HepG2 (cell line): ENCODE data around the gene RRP36. TPM values are rescaled to one million over a fixed set of nuclear protein-coding genes. Genes with fewer than 3 reads are reported as not detected.

ENCODE experiments used
- AHR ChIP-seq: IDR thresholded peaks from 2 replicates; pipeline ENCODE4 v1.6.1; 2018; ENCODE audit warnings: missing genetic modification reagents, missing compliant biosample characterization
- ASH2L ChIP-seq: fragments of 300-600, 200-600 bp; sonication (generic); IDR thresholded peaks from 2 replicates; pipeline ENCODE4 v1.7.0; 2017; ENCODE audit warnings: low read depth, mild to moderate bottlenecking, moderate library complexity, mixed read lengths, low read length; ENCODE audit not compliant: insufficient read length
- HES4 ChIP-seq: sonication (generic); formaldehyde crosslinking; IDR thresholded peaks from 2 replicates; pipeline ENCODE4 v1.9.0; 2021; ENCODE audit warnings: mild to moderate bottlenecking, missing genetic modification reagents, borderline replicate concordance
- MAFG ChIP-seq: sonication (generic); formaldehyde crosslinking; IDR thresholded peaks from 2 replicates; pipeline ENCODE4 v1.5.1; 2020; ENCODE audit warnings: mild to moderate bottlenecking, missing genetic modification reagents
- NCOA1 ChIP-seq: sonication (generic); formaldehyde crosslinking; IDR thresholded peaks from 2 replicates; pipeline ENCODE4 v1.9.0; 2021; ENCODE audit warnings: missing genetic modification reagents
- NFATC3 ChIP-seq: sonication (generic); formaldehyde crosslinking; IDR thresholded peaks from 2 replicates; pipeline ENCODE4 v1.5.1; 2020; ENCODE audit warnings: mild to moderate bottlenecking, missing genetic modification reagents
- POGZ ChIP-seq: sonication (generic); formaldehyde crosslinking; IDR thresholded peaks from 2 replicates; pipeline ENCODE4 v1.4.0; 2020; ENCODE audit warnings: mild to moderate bottlenecking, missing genetic modification reagents
- PRMT3 ChIP-seq: sonication (generic); formaldehyde crosslinking; IDR thresholded peaks from 2 replicates; pipeline ENCODE4 v1.8.1; 2022; ENCODE audit warnings: low read depth, mild to moderate bottlenecking, moderate library complexity, missing genetic modification reagents, borderline replicate concordance
- SMC3 ChIP-seq: IDR thresholded peaks from 2 replicates; pipeline ENCODE4 v1.6.1; 2011; ENCODE audit warnings: low read length, improper control_type of control experiment
- YEATS2 ChIP-seq: sonication (generic); formaldehyde crosslinking; IDR thresholded peaks from 2 replicates; pipeline ENCODE4 v1.4.0; 2020; ENCODE audit warnings: missing genetic modification reagents, borderline replicate concordance
- ZKSCAN8 ChIP-seq: IDR thresholded peaks from 2 replicates; pipeline ENCODE4 v1.6.1; 2016; ENCODE audit warnings: borderline replicate concordance, missing genetic modification reagents, missing compliant biosample characterization
- ZNF350 ChIP-seq: sonication (generic); formaldehyde crosslinking; IDR thresholded peaks from 2 replicates; pipeline ENCODE4 v1.4.0; 2020; ENCODE audit warnings: mild to moderate bottlenecking, low read depth, missing genetic modification reagents, borderline replicate concordance
- ZNF407 ChIP-seq: sonication (generic); formaldehyde crosslinking; IDR thresholded peaks from one replicate; pipeline ENCODE4 v1.5.1; 2020; ENCODE audit warnings: mild to moderate bottlenecking, missing genetic modification reagents; ENCODE audit errors: not compliant biosample characterization
- ZNF414 ChIP-seq: sonication (generic); formaldehyde crosslinking; IDR thresholded peaks from 2 replicates; pipeline ENCODE4 v1.5.0; 2020; ENCODE audit warnings: missing genetic modification reagents
- polyA plus RNA-seq, 8 experiments: library from polyadenylated mRNA; depleted of rRNA in 3 of 8; stranded (reverse) in 7 of 8; unstranded in 1 of 8; fragments of >200 nt; fragmentation: Illumina TruSeq in 4 of 8; extraction: Trizol in 4 of 8; gene quantifications; 2 replicates each; pipeline versions ENCODE4 v1.2.1 to v1.2.3, GENCODE V29; 2011 to 2016; ENCODE audit warnings: low read depth in 4 of 8, missing spikeins in 1 of 8, mixed read lengths in 1 of 8; ENCODE audit not compliant: insufficient read depth in 1 of 8
- total RNA-seq, 5 experiments: library from RNA; depleted of rRNA; stranded (reverse); fragments of >200 nt; fragmentation: Illumina TruSeq; extraction: Trizol; gene quantifications; 2 replicates each; pipeline ENCODE4 v1.2.3, GENCODE V29; 2016; ENCODE audit warnings: low read depth in 1 of 5
- TF ChIP-seq, protein P1 (sequence below): sonication (generic); formaldehyde crosslinking; IDR thresholded peaks from 2 replicates; pipeline ENCODE4 v1.4.0; 2020; ENCODE audit warnings: missing genetic modification reagents
- TF ChIP-seq, protein P2 (sequence below): sonication (generic); formaldehyde crosslinking; IDR thresholded peaks from 2 replicates; pipeline ENCODE4 v1.4.0; 2020; ENCODE audit warnings: mild to moderate bottlenecking, low read depth, missing genetic modification reagents

Gene RRP36
- total and polyA plus RNA-seq, 2 of the 13 experiments (the other 11 are each of a cell fraction or from before 2014, with no cell fraction given): 29.5 to 144 TPM

- TF ChIP-seq ZKSCAN8 (CRISPR knock-in tag) (no peak), ZNF407 (CRISPR knock-in tag) (peak; percentile 11), POGZ (CRISPR knock-in tag) (0 out of 2 replicates have a peak, but pooled peaks have one; percentile 9), YEATS2 (peak; percentile 6; the same call in 1 of the 2 replicates), NCOA1 (peak; percentile 41; the same call in 1 of the 2 replicates), ASH2L (peak; percentile 32), AHR (0 out of 2 replicates have a peak, but pooled peaks have one; percentile 4), HES4 (no peak), ZNF350 (CRISPR knock-in tag) (peak; percentile 61; the same call in 1 of the 2 replicates), NFATC3 (CRISPR knock-in tag) (0 out of 2 replicates have a peak, but pooled peaks have one; percentile 9), PRMT3 (CRISPR knock-in tag) (no peak), MAFG (CRISPR knock-in tag) (no peak), ZNF414 (no peak), SMC3 (0 out of 2 replicates have a peak, but pooled peaks have one; percentile 1)
- TF ChIP-seq, protein P1, sequence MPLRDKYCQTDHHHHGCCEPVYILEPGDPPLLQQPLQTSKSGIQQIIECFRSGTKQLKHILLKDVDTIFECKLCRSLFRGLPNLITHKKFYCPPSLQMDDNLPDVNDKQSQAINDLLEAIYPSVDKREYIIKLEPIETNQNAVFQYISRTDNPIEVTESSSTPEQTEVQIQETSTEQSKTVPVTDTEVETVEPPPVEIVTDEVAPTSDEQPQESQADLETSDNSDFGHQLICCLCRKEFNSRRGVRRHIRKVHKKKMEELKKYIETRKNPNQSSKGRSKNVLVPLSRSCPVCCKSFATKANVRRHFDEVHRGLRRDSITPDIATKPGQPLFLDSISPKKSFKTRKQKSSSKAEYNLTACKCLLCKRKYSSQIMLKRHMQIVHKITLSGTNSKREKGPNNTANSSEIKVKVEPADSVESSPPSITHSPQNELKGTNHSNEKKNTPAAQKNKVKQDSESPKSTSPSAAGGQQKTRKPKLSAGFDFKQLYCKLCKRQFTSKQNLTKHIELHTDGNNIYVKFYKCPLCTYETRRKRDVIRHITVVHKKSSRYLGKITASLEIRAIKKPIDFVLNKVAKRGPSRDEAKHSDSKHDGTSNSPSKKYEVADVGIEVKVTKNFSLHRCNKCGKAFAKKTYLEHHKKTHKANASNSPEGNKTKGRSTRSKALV: peak; percentile 2; the same call in 1 of the 2 replicates
- TF ChIP-seq, protein P2, sequence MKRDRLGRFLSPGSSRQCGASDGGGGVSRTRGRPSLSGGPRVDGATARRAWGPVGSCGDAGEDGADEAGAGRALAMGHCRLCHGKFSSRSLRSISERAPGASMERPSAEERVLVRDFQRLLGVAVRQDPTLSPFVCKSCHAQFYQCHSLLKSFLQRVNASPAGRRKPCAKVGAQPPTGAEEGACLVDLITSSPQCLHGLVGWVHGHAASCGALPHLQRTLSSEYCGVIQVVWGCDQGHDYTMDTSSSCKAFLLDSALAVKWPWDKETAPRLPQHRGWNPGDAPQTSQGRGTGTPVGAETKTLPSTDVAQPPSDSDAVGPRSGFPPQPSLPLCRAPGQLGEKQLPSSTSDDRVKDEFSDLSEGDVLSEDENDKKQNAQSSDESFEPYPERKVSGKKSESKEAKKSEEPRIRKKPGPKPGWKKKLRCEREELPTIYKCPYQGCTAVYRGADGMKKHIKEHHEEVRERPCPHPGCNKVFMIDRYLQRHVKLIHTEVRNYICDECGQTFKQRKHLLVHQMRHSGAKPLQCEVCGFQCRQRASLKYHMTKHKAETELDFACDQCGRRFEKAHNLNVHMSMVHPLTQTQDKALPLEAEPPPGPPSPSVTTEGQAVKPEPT: no peak
Measured at GRCh38 chr6:42979523-42980177, 41.8 kb upstream of the RRP36 start (continued).
